Activated CD8-positive, alpha-beta T cell treated with anti-CD3 and anti-CD28 coated beads for 36 hours (primary cell): ENCODE results near the gene GPRC5D. TPM values are rescaled to one million over a fixed set of nuclear protein-coding genes. Genes with fewer than 3 reads are reported as not detected.

Experiments used
- ATAC-seq: fragments of 200-7000 bp; cut with Tn5 transposase; one replicate; pipeline ENCODE4 v1.10.0; 2021; ENCODE audit warnings: mild to moderate bottlenecking, moderate library complexity
- CTCF ChIA-PET: fragments of 350-600 bp; sonication (Branson Sonifier 250); formaldehyde crosslinking; loops from one replicate; lab custom pipeline; 2021; ENCODE audit warnings: antibody characterized with exemption; lab: Charles Lee
- POLR2A ChIA-PET: fragments of 350-600 bp; sonication (Branson Sonifier 250); formaldehyde crosslinking; loops from one replicate; lab custom pipeline; 2021; ENCODE audit warnings: antibody characterized with exemption; lab: Charles Lee
- DNase-seq: peaks from one replicate; pipeline ENCODE4 v3.0.0-alpha.2; 2020
- H3K27ac Mint-ChIP-seq: one replicate; pipeline ENCODE4 v1.8.0; 2021; ENCODE audit warnings: mild to moderate bottlenecking, mixed read lengths
- H3K27me3 Mint-ChIP-seq: one replicate; pipeline ENCODE4 v1.8.0; 2021; ENCODE audit warnings: mixed read lengths
- H3K36me3 Mint-ChIP-seq: one replicate; pipeline ENCODE4 v1.8.0; 2021; ENCODE audit warnings: low read depth, mixed read lengths
- H3K4me1 Mint-ChIP-seq: one replicate; pipeline ENCODE4 v1.8.0; 2021; ENCODE audit warnings: low read depth, mixed read lengths
- H3K4me3 Mint-ChIP-seq: one replicate; pipeline ENCODE4 v1.8.0; 2021; ENCODE audit warnings: mild to moderate bottlenecking, moderate library complexity, mixed read lengths
- H3K9me3 Mint-ChIP-seq: one replicate; pipeline ENCODE4 v1.8.0; 2021; ENCODE audit warnings: mixed read lengths
- intact Hi-C: fragments of 100-400 bp; cut with micrococcal nuclease; formaldehyde crosslinking; loops from one replicate; pipeline ENCODE4 v1.10.0; 2022
- total RNA-seq, 2 experiments: library from RNA; stranded (reverse); gene quantifications; one replicate each; pipeline ENCODE4 v1.2.3, GENCODE V29; 2021
- TF ChIP-seq, protein P1 (sequence below): fragments of 200-600 bp; IDR thresholded peaks from one replicate; pipeline ENCODE4 v1.8.0; 2022; ENCODE audit warnings: antibody characterized with exemption, mild to moderate bottlenecking

The GPRC5D gene
- total RNA-seq, 2 experiments from 2014 or later = not detected

DNA sequence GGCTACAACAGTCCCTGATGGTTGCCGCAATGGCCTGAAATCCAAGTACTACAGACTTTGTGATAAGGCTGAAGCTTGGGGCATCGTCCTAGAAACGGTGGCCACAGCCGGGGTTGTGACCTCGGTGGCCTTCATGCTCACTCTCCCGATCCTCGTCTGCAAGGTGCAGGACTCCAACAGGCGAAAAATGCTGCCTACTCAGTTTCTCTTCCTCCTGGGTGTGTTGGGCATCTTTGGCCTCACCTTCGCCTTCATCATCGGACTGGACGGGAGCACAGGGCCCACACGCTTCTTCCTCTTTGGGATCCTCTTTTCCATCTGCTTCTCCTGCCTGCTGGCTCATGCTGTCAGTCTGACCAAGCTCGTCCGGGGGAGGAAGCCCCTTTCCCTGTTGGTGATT is 43.7 kb downstream of the GPRC5D start:
- H3K36me3 Mint-ChIP-seq = no peaks in the 10 kb centered on the region
- TF ChIP-seq, protein P1, sequence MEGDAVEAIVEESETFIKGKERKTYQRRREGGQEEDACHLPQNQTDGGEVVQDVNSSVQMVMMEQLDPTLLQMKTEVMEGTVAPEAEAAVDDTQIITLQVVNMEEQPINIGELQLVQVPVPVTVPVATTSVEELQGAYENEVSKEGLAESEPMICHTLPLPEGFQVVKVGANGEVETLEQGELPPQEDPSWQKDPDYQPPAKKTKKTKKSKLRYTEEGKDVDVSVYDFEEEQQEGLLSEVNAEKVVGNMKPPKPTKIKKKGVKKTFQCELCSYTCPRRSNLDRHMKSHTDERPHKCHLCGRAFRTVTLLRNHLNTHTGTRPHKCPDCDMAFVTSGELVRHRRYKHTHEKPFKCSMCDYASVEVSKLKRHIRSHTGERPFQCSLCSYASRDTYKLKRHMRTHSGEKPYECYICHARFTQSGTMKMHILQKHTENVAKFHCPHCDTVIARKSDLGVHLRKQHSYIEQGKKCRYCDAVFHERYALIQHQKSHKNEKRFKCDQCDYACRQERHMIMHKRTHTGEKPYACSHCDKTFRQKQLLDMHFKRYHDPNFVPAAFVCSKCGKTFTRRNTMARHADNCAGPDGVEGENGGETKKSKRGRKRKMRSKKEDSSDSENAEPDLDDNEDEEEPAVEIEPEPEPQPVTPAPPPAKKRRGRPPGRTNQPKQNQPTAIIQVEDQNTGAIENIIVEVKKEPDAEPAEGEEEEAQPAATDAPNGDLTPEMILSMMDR = no peak
- no peak overlapping the region for H3K27ac Mint-ChIP-seq
- no peak for ATAC-seq
- ChIA-PET CTCF (interaction anchor here (1.4 to 2.0 kb wide), 4 partner anchors 8 to 121 kb away, joined by 3 to 9 read pairs (median 4); partner anchors contain the start of gene GPRC5A), POLR2A (no interaction called here)
- no peaks in the 10 kb centered on the region for H3K9me3 Mint-ChIP-seq
- DNase-seq = no peak
- no peaks in the 10 kb centered on the region for H3K27me3 Mint-ChIP-seq
- intact Hi-C loops = no loop called here
- H3K4me1 Mint-ChIP-seq = peaks cover 16% of the 10 kb centered on the region
- no peak overlapping the region for H3K4me3 Mint-ChIP-seq

DNA sequence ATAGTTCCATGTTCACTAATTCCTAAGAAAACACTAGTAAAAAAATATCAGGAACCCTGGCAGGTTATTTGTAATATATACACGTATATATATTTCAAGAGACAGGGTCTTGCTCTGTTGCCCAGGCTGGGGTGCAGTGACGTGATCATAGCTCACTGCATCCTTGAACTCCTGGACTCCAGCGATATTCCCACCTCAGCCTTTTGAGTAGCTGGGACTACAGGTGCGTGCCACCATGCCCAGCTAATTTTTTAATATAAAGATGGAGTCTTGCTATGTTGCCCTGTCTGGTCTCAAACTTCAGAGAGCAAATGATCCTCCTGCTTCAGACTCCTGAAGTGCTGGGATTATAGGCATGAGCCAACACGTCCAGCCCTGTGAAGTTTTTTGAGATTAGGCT is 44.4 kb downstream of the GPRC5D start:
- no peak for DNase-seq
- H3K4me3 Mint-ChIP-seq = no peak overlapping the region
- TF ChIP-seq, protein P1 = no peak
- peaks cover 16% of the 10 kb centered on the region for H3K4me1 Mint-ChIP-seq
- intact Hi-C loops = no loop called here
- POLR2A ChIA-PET = no interaction called here
- ATAC-seq = no peak
- H3K27ac Mint-ChIP-seq = no peak overlapping the region
- CTCF ChIA-PET = interaction anchor here (1.4 to 2.0 kb wide), 4 partner anchors 9 to 120 kb away, joined by 3 to 9 read pairs (median 4); partner anchors contain the start of gene GPRC5A
- H3K36me3 Mint-ChIP-seq = no peaks in the 10 kb centered on the region
- no peaks in the 10 kb centered on the region for H3K9me3 Mint-ChIP-seq
- H3K27me3 Mint-ChIP-seq = no peaks in the 10 kb centered on the region

DNA sequence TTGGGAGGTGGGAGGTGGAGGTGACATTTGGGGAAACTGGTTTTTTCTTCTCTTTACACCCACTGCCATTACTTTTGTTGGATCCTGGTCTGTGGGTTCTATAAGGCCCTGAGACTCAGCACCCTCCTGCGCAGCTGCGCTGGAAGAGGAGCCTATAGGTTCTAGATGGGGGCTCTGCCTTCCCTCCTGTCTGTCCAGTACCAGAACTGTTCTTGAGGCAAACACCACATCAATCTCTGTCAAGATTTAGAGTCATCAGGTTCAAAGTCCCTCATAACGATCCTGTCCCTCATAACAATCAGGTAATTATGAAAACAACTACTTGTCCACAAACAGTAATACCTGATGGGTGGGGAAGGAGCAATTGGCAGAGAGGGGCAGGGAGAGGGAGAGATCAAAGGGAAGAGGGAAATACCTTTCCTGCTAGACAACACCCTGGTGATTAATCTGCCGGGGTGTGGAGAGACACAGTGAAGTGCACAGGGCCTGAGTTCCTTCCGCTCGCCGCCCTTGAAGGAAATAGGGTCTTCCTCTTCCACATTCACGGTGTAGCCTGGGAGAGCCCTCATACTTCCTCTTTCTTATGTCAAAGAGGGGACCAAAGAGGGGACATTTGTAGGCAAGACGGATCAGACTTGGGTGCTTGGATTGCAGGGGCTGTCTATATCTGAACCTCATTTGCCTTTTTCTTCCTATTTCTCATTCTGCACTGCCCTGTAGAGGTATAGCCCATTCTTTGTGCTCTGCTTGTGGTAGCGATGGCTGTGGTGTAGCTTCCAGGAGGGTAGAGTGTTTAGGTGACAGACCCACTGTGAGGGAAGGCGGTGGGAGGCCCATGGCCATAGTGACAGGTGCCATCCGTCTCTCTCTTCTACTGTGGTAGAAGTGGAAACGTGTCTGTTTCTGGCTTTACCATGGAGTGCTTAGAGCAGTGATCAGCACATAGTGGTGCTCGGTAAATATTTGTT is 48.0 kb downstream of the GPRC5D start:
- ATAC-seq (no peak), DNase-seq (no peak)
- no peaks in the 10 kb centered on the region for H3K36me3 Mint-ChIP-seq
- no peak overlapping the region for H3K4me3 Mint-ChIP-seq
- H3K27ac Mint-ChIP-seq = no peak overlapping the region
- intact Hi-C loops = no loop called here
- peaks cover 17% of the 10 kb centered on the region for H3K4me1 Mint-ChIP-seq
- H3K9me3 Mint-ChIP-seq = no peaks in the 10 kb centered on the region
- ChIA-PET CTCF (interaction anchor here (1.7 kb wide), 1 partner anchor 12 kb away, joined by 8 read pairs; no protein-coding TSS in a partner anchor), POLR2A (no interaction called here)
- TF ChIP-seq, protein P1 = no peak
- peaks cover 4% of the 10 kb centered on the region for H3K27me3 Mint-ChIP-seq

DNA sequence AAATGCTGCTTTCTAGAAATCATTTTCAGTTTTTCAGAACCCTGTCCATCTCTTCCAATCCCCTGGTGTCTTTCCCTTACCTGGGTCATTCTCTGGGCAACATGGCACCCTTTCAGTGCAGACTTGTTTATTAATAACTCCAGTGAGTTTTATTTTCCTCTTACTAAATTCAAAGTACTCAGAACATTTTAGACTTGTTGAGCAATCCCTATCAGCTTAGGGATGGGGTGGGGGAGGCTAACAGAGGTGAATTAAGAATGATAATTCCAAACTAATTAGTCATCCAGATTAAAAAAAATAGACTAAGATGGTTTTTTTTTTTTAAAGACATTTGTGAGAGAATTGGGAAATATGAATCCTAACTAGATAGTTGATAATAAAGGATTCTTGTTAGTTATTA is 49.9 kb downstream of the GPRC5D start:
- ATAC-seq (no peak), DNase-seq (no peak)
- no peak overlapping the region for H3K4me3 Mint-ChIP-seq
- peaks cover 17% of the 10 kb centered on the region for H3K4me1 Mint-ChIP-seq
- peaks cover 6% of the 10 kb centered on the region for H3K27me3 Mint-ChIP-seq
- no peak overlapping the region for H3K27ac Mint-ChIP-seq
- no peaks in the 10 kb centered on the region for H3K36me3 Mint-ChIP-seq
- intact Hi-C loops = no loop called here
- CTCF ChIA-PET = interaction anchor here (0.9 kb wide), 1 partner anchor 14 kb away, joined by 3 read pairs; no protein-coding TSS in a partner anchor
- TF ChIP-seq, protein P1 = no peak
- H3K9me3 Mint-ChIP-seq = no peaks in the 10 kb centered on the region
- POLR2A ChIA-PET = no interaction called here
